Activated CD4-positive, alpha-beta T cell treated with anti-CD3 and anti-CD28 coated beads for 36 hours (primary cell): ENCODE data around the gene SH3BP2. TPM values are rescaled to one million over a fixed set of nuclear protein-coding genes. Genes with fewer than 3 reads are reported as not detected.

Experiments used
- ATAC-seq: fragments of 200-7000 bp; cut with Tn5 transposase; one replicate; pipeline ENCODE4 v1.10.0; 2021; ENCODE audit warnings: mild to moderate bottlenecking, moderate library complexity
- CTCF ChIA-PET: fragments of 350-600 bp; sonication (Branson Sonifier 250); formaldehyde crosslinking; loops from one replicate; lab custom pipeline; 2021; ENCODE audit warnings: antibody characterized with exemption; lab: Charles Lee
- POLR2A ChIA-PET: fragments of 350-600 bp; sonication (Branson Sonifier 250); formaldehyde crosslinking; loops from one replicate; lab custom pipeline; 2021; ENCODE audit warnings: antibody characterized with exemption, inconsistent platforms; lab: Charles Lee
- DNase-seq: peaks from one replicate; pipeline ENCODE4 v3.0.0-alpha.2; 2020
- H3K27ac Mint-ChIP-seq: one replicate; pipeline ENCODE4 v1.8.0; 2021; ENCODE audit warnings: mixed read lengths
- H3K27me3 Mint-ChIP-seq: one replicate; pipeline ENCODE4 v1.8.0; 2021; ENCODE audit warnings: mixed read lengths
- H3K36me3 Mint-ChIP-seq: one replicate; pipeline ENCODE4 v1.8.0; 2021; ENCODE audit warnings: low read depth, mixed read lengths
- H3K4me1 Mint-ChIP-seq: one replicate; pipeline ENCODE4 v1.8.0; 2021; ENCODE audit warnings: mixed read lengths
- H3K4me3 Mint-ChIP-seq: one replicate; pipeline ENCODE4 v1.8.0; 2021; ENCODE audit warnings: mild to moderate bottlenecking, moderate library complexity, mixed read lengths
- H3K9me3 Mint-ChIP-seq: one replicate; pipeline ENCODE4 v1.8.0; 2021; ENCODE audit warnings: low read depth, mixed read lengths
- intact Hi-C, 2 experiments: fragments of 100-400 bp; cut with DNase I in 1 of 2; cut with micrococcal nuclease in 1 of 2; formaldehyde crosslinking; loops; one replicate each; pipeline versions ENCODE4 v1.14.2 to v1.15.1; 2022 to 2024; cut with DNase I, micrococcal nuclease
- total RNA-seq, 2 experiments: library from RNA; stranded (reverse); gene quantifications; one replicate each; pipeline ENCODE4 v1.2.3, GENCODE V29; 2021

Gene SH3BP2
- total RNA-seq, 2 experiments from 2014 or later, result 63.3 to 68.3 TPM

DNA sequence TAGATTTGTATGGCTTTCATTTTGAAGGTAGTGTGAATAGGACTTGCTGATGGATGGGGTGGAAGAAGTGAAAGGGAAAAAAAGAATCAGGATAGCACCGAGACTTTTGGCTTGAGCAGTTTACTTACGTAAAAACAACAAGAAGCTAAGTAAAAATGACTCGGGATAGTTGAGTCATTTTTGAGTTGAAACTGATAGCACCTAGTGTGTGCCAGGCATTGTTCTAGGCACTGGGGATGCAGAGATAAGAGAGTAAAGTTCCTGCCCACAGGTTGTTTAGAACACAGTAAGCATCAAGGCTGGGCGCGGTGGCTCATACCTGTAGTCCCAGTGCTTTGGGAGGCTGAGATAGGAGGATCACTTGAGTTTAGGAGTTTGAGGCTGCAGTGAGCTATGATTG, 85.5 kb downstream of the SH3BP2 start:
- ChIA-PET CTCF (interaction anchor here (0.7 kb wide), 1 partner anchor 33 kb away, joined by 4 read pairs; no protein-coding TSS in a partner anchor), POLR2A (interaction anchor here (0.6 to 1.3 kb wide), 2 partner anchors 86 to 88 kb away, joined by 3 to 4 read pairs; partner anchors contain the start of gene GRK4)
- H3K36me3 Mint-ChIP-seq, result peaks cover 26% of the 10 kb centered on the region
- ATAC-seq (peak; percentile 94), DNase-seq (peak; percentile 57)
- H3K4me1 Mint-ChIP-seq, result peaks cover 36% of the 10 kb centered on the region
- H3K27ac Mint-ChIP-seq, result peak overlapping the region; percentile 81
- H3K27me3 Mint-ChIP-seq, result no peaks in the 10 kb centered on the region
- no peaks in the 10 kb centered on the region for H3K9me3 Mint-ChIP-seq
- no peak overlapping the region for H3K4me3 Mint-ChIP-seq
- intact Hi-C loops, result no loop called here

DNA sequence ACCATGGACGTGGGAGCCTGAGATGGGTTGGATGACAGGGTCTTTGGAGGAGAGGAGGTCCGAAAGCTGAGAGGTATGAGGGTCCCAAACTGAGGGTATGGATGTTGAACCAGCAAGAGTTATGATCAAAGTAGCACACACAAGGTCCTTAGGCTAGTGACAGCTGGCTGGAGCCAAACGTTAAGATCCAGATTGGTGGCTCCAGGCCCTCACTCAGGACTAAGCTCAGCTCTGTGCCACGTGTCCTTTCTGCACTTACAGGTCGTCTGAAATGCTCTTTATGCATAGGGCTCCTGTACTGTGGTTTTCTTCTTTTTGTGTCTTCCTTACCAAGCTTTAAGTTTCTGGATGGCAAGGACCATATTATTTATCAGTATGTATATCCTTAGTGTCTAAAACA, 86.1 kb downstream of the SH3BP2 start:
- Mint-ChIP-seq H3K36me3 (peaks cover 30% of the 10 kb centered on the region), H3K27ac (peak overlapping the region; percentile 81), H3K9me3 (no peaks in the 10 kb centered on the region), H3K27me3 (no peaks in the 10 kb centered on the region), H3K4me3 (no peak overlapping the region), H3K4me1 (peaks cover 33% of the 10 kb centered on the region)
- ChIA-PET CTCF (no interaction called here), POLR2A (no interaction called here)
- DNase-seq (no peak), ATAC-seq (no peak)
- intact Hi-C loops, result no loop called here

DNA sequence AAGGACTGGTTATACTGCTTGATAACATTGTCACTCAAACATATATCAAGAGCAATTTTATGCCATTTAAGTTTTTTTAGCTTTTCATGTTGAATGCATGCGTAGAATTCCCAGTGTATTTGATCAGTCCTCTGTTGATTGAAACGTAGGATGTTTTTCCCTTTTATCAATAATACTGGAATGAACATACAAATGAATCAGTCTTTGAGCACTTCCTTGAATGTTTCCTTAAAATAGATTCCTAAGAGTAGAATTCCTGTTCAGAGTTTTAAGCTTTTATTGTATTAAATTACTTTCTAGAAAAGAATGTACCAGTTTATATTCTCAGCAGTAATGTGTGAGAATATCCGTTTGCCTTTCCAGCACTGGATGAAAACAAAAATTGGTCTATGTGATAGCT, 88.5 kb downstream of the SH3BP2 start:
- ATAC-seq (no peak), DNase-seq (no peak)
- Mint-ChIP-seq H3K36me3 (peaks cover 42% of the 10 kb centered on the region), H3K27ac (no peak overlapping the region), H3K4me3 (no peak overlapping the region), H3K9me3 (no peaks in the 10 kb centered on the region), H3K4me1 (peaks cover 20% of the 10 kb centered on the region), H3K27me3 (no peaks in the 10 kb centered on the region)
- ChIA-PET POLR2A (no interaction called here), CTCF (interaction anchor here (0.6 to 1.2 kb wide), 3 partner anchors 10 to 441 kb away, joined by 3 to 4 read pairs (median 3); no protein-coding TSS in a partner anchor)
- intact Hi-C loops, result no loop called here

DNA sequence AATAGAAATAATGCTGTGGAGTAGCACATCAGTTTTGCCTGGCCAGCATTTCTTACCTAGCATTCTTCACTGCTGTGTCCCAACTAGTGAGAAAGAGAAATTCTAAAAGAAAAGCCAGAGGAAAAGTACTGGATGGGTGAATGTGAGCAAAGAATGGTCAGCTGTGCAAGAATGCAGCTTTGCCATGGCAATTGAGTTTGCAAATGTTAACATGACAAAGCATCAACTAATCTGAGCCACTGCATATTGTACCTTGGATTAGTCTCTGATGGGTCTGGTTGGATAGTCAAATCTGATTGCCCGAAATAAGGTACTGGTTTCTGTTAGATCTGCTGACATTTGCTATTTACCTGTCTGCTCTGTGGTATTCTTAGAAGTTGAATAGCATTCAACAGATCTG, 89.5 kb downstream of the SH3BP2 start:
- H3K27me3 Mint-ChIP-seq, result no peaks in the 10 kb centered on the region
- POLR2A ChIA-PET, result interaction anchor here (0.7 kb wide), 1 partner anchor 247 kb away, joined by 5 read pairs; no protein-coding TSS in a partner anchor

DNA sequence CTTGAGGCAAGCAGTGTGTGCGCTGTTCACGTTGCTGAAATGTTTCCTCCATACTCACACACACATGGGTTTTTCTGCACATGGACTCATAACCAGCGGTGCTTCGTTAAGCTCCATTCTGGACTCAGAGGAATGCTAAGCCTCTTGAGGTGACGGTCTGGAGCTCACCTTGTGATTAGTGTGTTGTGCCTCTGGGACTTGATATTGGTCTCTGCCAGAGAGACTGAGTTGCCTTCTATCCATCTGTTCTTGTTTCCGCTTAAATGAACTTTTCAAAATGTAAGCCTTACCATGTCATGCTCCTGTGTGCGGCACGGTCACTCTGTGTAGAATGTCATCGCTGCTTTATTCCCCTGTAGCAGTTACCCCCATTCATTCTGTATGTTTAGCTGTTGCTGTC, 93.3 kb downstream of the SH3BP2 start:
- no peaks in the 10 kb centered on the region for H3K4me1 Mint-ChIP-seq
- intact Hi-C loops, result no loop called here
- POLR2A ChIA-PET, result no interaction called here
- CTCF ChIA-PET, result no interaction called here
- no peaks in the 10 kb centered on the region for H3K9me3 Mint-ChIP-seq
- DNase-seq (no peak), ATAC-seq (no peak)
- H3K27me3 Mint-ChIP-seq, result no peaks in the 10 kb centered on the region
- H3K4me3 Mint-ChIP-seq, result no peak overlapping the region
- H3K27ac Mint-ChIP-seq, result no peak overlapping the region
- peaks cover 35% of the 10 kb centered on the region for H3K36me3 Mint-ChIP-seq

More for the DNA sequence above, 89.5 kb downstream of the SH3BP2 start:
- Mint-ChIP-seq H3K36me3 (peaks cover 42% of the 10 kb centered on the region), H3K27ac (no peak overlapping the region), H3K4me3 (no peak overlapping the region), H3K9me3 (no peaks in the 10 kb centered on the region), H3K4me1 (peaks cover 15% of the 10 kb centered on the region)
- CTCF ChIA-PET, result no interaction called here
- ATAC-seq, result no peak
- no peak for DNase-seq
- intact Hi-C loops, result no loop called here

DNA sequence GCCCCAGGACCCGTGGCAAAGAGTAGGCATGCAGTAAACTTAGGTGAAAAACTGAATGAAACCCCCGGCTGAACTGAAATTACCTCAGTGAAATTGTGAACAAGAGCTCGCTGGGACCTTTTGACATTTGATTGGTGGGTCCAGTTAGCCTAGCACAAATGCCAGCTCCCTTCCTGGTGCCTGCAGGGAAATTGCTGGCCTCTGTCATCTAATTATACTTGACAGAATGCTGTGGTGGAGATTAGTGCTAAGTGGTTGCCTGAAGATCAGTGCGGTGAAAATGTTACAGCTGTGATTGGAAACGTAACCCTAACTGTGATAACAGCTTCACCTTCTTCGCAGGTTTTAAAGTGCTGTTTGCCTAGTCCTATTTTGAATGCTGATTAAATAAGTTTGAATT, 93.7 kb downstream of the SH3BP2 start:
- Mint-ChIP-seq H3K27ac (no peak overlapping the region), H3K9me3 (no peaks in the 10 kb centered on the region), H3K36me3 (peaks cover 35% of the 10 kb centered on the region), H3K27me3 (no peaks in the 10 kb centered on the region), H3K4me3 (no peak overlapping the region), H3K4me1 (no peaks in the 10 kb centered on the region)
- ATAC-seq, result no peak
- ChIA-PET POLR2A (no interaction called here), CTCF (no interaction called here)
- no peak for DNase-seq
- intact Hi-C loops, result no loop called here

DNA sequence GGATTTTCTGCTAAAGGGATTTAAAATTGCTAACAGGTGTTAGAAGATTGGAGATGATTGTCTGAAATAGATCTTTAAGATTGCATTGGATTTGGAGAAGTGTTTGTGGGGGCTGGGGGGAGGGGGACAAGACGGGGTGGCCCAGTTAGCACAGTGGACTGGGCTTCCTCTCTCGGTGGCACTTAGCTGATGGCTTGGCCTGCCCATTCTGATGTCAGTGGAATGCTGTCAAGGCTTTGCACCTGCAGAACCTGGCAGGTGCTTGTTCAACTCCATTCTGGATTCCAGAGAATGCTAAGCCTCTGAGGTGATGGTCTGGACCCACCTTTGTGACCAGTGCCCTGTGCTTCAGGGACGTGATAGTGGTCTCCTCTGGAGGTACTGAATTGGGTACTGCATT, 94.5 kb downstream of the SH3BP2 start:
- CTCF ChIA-PET, result no interaction called here
- no peak for ATAC-seq
- H3K9me3 Mint-ChIP-seq, result no peaks in the 10 kb centered on the region
- POLR2A ChIA-PET, result no interaction called here
- DNase-seq, result no peak
- H3K27ac Mint-ChIP-seq, result no peak overlapping the region
- H3K4me1 Mint-ChIP-seq, result no peaks in the 10 kb centered on the region
- peaks cover 35% of the 10 kb centered on the region for H3K36me3 Mint-ChIP-seq
- no peak overlapping the region for H3K4me3 Mint-ChIP-seq
- no peaks in the 10 kb centered on the region for H3K27me3 Mint-ChIP-seq
- intact Hi-C loops, result no loop called here

DNA sequence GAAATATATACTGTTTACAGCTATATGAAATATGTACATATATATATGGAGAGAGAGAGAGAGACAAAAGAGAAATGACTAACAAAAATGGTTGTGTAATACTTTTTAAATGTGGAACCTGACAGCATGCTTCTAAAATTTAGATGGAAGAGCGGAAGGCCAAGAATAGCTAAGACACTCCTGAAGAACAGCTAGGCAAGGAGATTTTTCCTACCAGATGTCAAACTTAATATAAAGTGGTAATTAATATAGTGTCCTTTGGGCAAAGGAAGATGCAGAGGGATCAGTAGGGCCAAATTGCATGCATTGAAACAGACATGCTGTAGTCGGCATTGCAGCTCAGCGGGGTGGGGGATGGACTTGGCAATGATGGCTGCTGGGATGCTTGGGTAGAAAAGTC, 96.0 kb downstream of the SH3BP2 start:
- CTCF ChIA-PET, result no interaction called here
- peaks cover 28% of the 10 kb centered on the region for H3K36me3 Mint-ChIP-seq
- H3K4me1 Mint-ChIP-seq, result no peaks in the 10 kb centered on the region
- no peaks in the 10 kb centered on the region for H3K27me3 Mint-ChIP-seq
- ATAC-seq (no peak), DNase-seq (no peak)
- intact Hi-C loops, result no loop called here
- H3K27ac Mint-ChIP-seq, result peak overlapping the region; percentile 17
- no peak overlapping the region for H3K4me3 Mint-ChIP-seq
- POLR2A ChIA-PET, result no interaction called here
- no peaks in the 10 kb centered on the region for H3K9me3 Mint-ChIP-seq

Other genes with a start within 250 kb of the SH3BP2 start
- 10 to 100 TPM; 50.6 to 59.4 TPM for gene TNIP2, start 36.7 kb upstream of the SH3BP2 start, total RNA-seq
- 100 to 1,000 TPM; 196 to 206 TPM for gene ADD1, start 50.8 kb downstream of the SH3BP2 start, total RNA-seq
- gene NOP14, start 170.3 kb downstream of the SH3BP2 start, total RNA-seq, result 100 to 1,000 TPM in 1 of 2 experiments, 10 to 100 TPM in 1; 86.8 to 106 TPM
- gene GRK4, start 170.5 kb downstream of the SH3BP2 start, total RNA-seq, result 1 to 10 TPM; 2.4 to 2.5 TPM